HG02870 (cell line): Measurements from ENCODE around the gene CMIP.

Source experiments
- ATAC-seq: cut with Tn5 transposase; IDR thresholded peaks from one replicate; pipeline ENCODE4 v1.9.1; 2021; ENCODE audit warnings: mild to moderate bottlenecking, moderate library complexity; ENCODE audit not compliant: unreplicated experiment

CMIP gene

GRCh38 chr16:81615411-81615810 is 170.8 kb downstream of the CMIP start:
- ATAC-seq: no peak

- no peak for ATAC-seq
Measured at GRCh38 chr16:81615833-81616232, 171.2 kb downstream of the CMIP start.

- peak; percentile 75 for ATAC-seq
Measured at GRCh38 chr16:81616321-81617020, 171.9 kb downstream of the CMIP start.

GRCh38 chr16:81617021-81617346 is 172.4 kb downstream of the CMIP start:
- no peak for ATAC-seq

- no peak for ATAC-seq
Measured at GRCh38 chr16:81618187-81618586, 173.6 kb downstream of the CMIP start.

GRCh38 chr16:81618661-81619060 is 174.1 kb downstream of the CMIP start:
- ATAC-seq: no peak

- no peak for ATAC-seq
Measured at GRCh38 chr16:81620029-81620428, 175.4 kb downstream of the CMIP start.

GRCh38 chr16:81620796-81621195 is 176.2 kb downstream of the CMIP start:
- ATAC-seq: no peak

- ATAC-seq: no peak
Measured at GRCh38 chr16:81621496-81621895, 176.9 kb downstream of the CMIP start.

- no peak for ATAC-seq
Measured at GRCh38 chr16:81623365-81624102, 178.9 kb downstream of the CMIP start.

GRCh38 chr16:81624403-81624759 is 179.8 kb downstream of the CMIP start:
- ATAC-seq: no peak

- ATAC-seq: no peak
Measured at GRCh38 chr16:81624760-81625543, 180.3 kb downstream of the CMIP start.

GRCh38 chr16:81625544-81626153 is 181.0 kb downstream of the CMIP start:
- ATAC-seq: no peak

GRCh38 chr16:81626181-81626674 is 181.6 kb downstream of the CMIP start:
- no peak for ATAC-seq

- ATAC-seq: no peak
Measured at GRCh38 chr16:81627024-81627423, 182.4 kb downstream of the CMIP start.

GRCh38 chr16:81627729-81628244 is 183.2 kb downstream of the CMIP start:
- no peak for ATAC-seq

- no peak for ATAC-seq
Measured at GRCh38 chr16:81629034-81629802, 184.6 kb downstream of the CMIP start.

- no peak for ATAC-seq
Measured at GRCh38 chr16:81629896-81630634, 185.5 kb downstream of the CMIP start.

GRCh38 chr16:81630635-81631031 is 186.0 kb downstream of the CMIP start:
- no peak for ATAC-seq
